HEK293T (cell line): ENCODE results near the gene NLN.

Experiments
- CTCF ChIA-PET: fragments of 350-600 bp; formaldehyde crosslinking; extraction: SDS; loops from one replicate; lab custom pipeline; 2021; ENCODE audit warnings: antibody characterized with exemption, inconsistent platforms; lab: Yijun Ruan, JAX
- POLR2A ChIA-PET: fragments of 350-600 bp; formaldehyde crosslinking; extraction: SDS; loops from one replicate; lab custom pipeline; 2020; ENCODE audit warnings: antibody characterized with exemption, inconsistent platforms; lab: Yijun Ruan, JAX
- DNase-seq: peaks from one replicate; pipeline ENCODE4 v3.0.0; 2012; ENCODE audit warnings: mixed read lengths; ENCODE audit errors: extremely low spot score
- ARNT ChIP-seq: fragments of 450-650 bp; IDR thresholded peaks from 2 replicates; pipeline ENCODE4 v1.6.1; 2017; ENCODE audit warnings: mild to moderate bottlenecking
- BHLHE40 ChIP-seq: fragments of 450-650 bp; IDR thresholded peaks from 2 replicates; pipeline ENCODE4 v1.6.1; 2016; ENCODE audit warnings: mild to moderate bottlenecking, moderate library complexity, borderline replicate concordance
- CTBP1 ChIP-seq: fragments of 450-650 bp; IDR thresholded peaks from 2 replicates; pipeline ENCODE4 v1.6.1; 2016; ENCODE audit warnings: borderline replicate concordance
- ELF4 ChIP-seq: fragments of 450-650 bp; IDR thresholded peaks from 2 replicates; pipeline ENCODE4 v1.6.1; 2017; ENCODE audit warnings: antibody characterized with exemption
- FOXA1 ChIP-seq: fragments of 450-650 bp; IDR thresholded peaks from 2 replicates; pipeline ENCODE4 v1.6.1; 2016; ENCODE audit warnings: mild to moderate bottlenecking
- FOXK2 ChIP-seq: fragments of 450-650 bp; IDR thresholded peaks from 2 replicates; pipeline ENCODE4 v1.6.1; 2016; ENCODE audit warnings: mild to moderate bottlenecking
- FOXM1 ChIP-seq: fragments of 450-650 bp; IDR thresholded peaks from 2 replicates; pipeline ENCODE4 v1.6.1; 2017; ENCODE audit warnings: mild to moderate bottlenecking, borderline replicate concordance
- HDGF ChIP-seq: fragments of 450-650 bp; IDR thresholded peaks from 2 replicates; pipeline ENCODE4 v1.6.1; 2017; ENCODE audit warnings: antibody characterized with exemption, borderline replicate concordance
- L3MBTL2 ChIP-seq: fragments of 450-650 bp; conservative IDR thresholded peaks from 2 replicates; pipeline ENCODE4 v1.6.1; 2016; ENCODE audit warnings: mild to moderate bottlenecking
- LEF1 ChIP-seq: fragments of 450-650 bp; IDR thresholded peaks from 2 replicates; pipeline ENCODE4 v1.6.1; 2017; ENCODE audit warnings: mild to moderate bottlenecking, borderline replicate concordance
- NFRKB ChIP-seq: fragments of 450-650 bp; IDR thresholded peaks from 2 replicates; pipeline ENCODE4 v1.6.1; 2016; ENCODE audit warnings: mild to moderate bottlenecking, moderate library complexity
- PKNOX1 ChIP-seq: fragments of 450-650 bp; IDR thresholded peaks from 2 replicates; pipeline ENCODE4 v1.6.1; 2016
- SP1 ChIP-seq: fragments of 450-650 bp; IDR thresholded peaks from 2 replicates; pipeline ENCODE4 v1.6.1; 2017
- SUZ12 ChIP-seq: fragments of 450-650 bp; IDR thresholded peaks from 2 replicates; pipeline ENCODE4 v1.6.1; 2016; ENCODE audit warnings: mild to moderate bottlenecking
- TARDBP ChIP-seq: fragments of 450-650 bp; IDR thresholded peaks from 2 replicates; pipeline ENCODE4 v1.6.1; 2016
- ZNF384 ChIP-seq: fragments of 450-650 bp; IDR thresholded peaks from 2 replicates; pipeline ENCODE4 v1.6.1; 2016

Gene NLN

GRCh38 chr5:65791712-65792673, 70.0 kb downstream of the NLN start:
- DNase-seq: no peak
- ChIA-PET POLR2A (no interaction called here), CTCF (interaction anchor here (0.5 kb wide), 2 partner anchors 11 to 1075 kb away, joined by 3 to 4 read pairs; no protein-coding TSS in a partner anchor)
- no peak for TF ChIP-seq HDGF
- no peak for TF ChIP-seq ELF4
- no peak for TF ChIP-seq BHLHE40
- no peak for TF ChIP-seq ZNF384
- no peak for TF ChIP-seq TARDBP
- no peak for TF ChIP-seq L3MBTL2
- TF ChIP-seq CTBP1: no peak
- no peak for TF ChIP-seq SUZ12
- no peak for TF ChIP-seq PKNOX1
- TF ChIP-seq LEF1: no peak
- TF ChIP-seq FOXM1: no peak
- TF ChIP-seq FOXK2: no peak

GRCh38 chr5:65796269-65796668, 74.3 kb downstream of the NLN start:
- TF ChIP-seq ELF4 (no peak), PKNOX1 (no peak), FOXM1 (no peak), LEF1 (no peak), CTBP1 (no peak), SUZ12 (no peak), HDGF (no peak), FOXA1 (no peak), L3MBTL2 (no peak), NFRKB (no peak), BHLHE40 (no peak)
- CTCF ChIA-PET: no interaction called here
- no peak for DNase-seq
- POLR2A ChIA-PET: no interaction called here

GRCh38 chr5:65796751-65797316, 74.8 kb downstream of the NLN start:
- no peak for DNase-seq
- CTCF ChIA-PET: no interaction called here
- TF ChIP-seq ZNF384 (no peak), FOXK2 (no peak), HDGF (no peak), NFRKB (no peak), ELF4 (no peak), FOXA1 (no peak), TARDBP (no peak), ARNT (no peak), BHLHE40 (no peak), LEF1 (no peak), CTBP1 (no peak), FOXM1 (no peak), SUZ12 (no peak)
- POLR2A ChIA-PET: no interaction called here

- DNase-seq: no peak
- ChIA-PET CTCF (no interaction called here), POLR2A (no interaction called here)
- TF ChIP-seq ZNF384: no peak
- no peak for TF ChIP-seq NFRKB
- no peak for TF ChIP-seq SP1
- no peak for TF ChIP-seq ARNT
- TF ChIP-seq FOXA1: no peak
- TF ChIP-seq HDGF: no peak
- TF ChIP-seq ELF4: no peak
- TF ChIP-seq CTBP1: no peak
- TF ChIP-seq TARDBP: no peak
- TF ChIP-seq BHLHE40: no peak
- TF ChIP-seq FOXM1: no peak
- no peak for TF ChIP-seq FOXK2
- no peak for TF ChIP-seq PKNOX1
- no peak for TF ChIP-seq LEF1
- TF ChIP-seq L3MBTL2: no peak
- TF ChIP-seq SUZ12: no peak
Measured at GRCh38 chr5:65797481-65797880, 75.5 kb downstream of the NLN start.

GRCh38 chr5:65799857-65800256, 77.9 kb downstream of the NLN start:
- ChIA-PET CTCF (no interaction called here), POLR2A (no interaction called here)
- TF ChIP-seq SP1 (no peak), ARNT (no peak), PKNOX1 (no peak), FOXA1 (no peak), L3MBTL2 (no peak), FOXK2 (no peak)
- DNase-seq: no peak
